Tibial artery (tissue), 4 donors: ENCODE measurements around the gene TRAF7.

Source experiments
- DNase-seq, 2 donors: peaks; one replicate each; pipeline ENCODE4 v3.0.0-alpha.2; 2019
- H3K27ac ChIP-seq, 2 donors: fragments of 200-600 bp; sonication (generic) in 1 of 2; 1 replicate in 1 of 2; 2 replicates in 1 of 2; pipeline ENCODE4 v1.5.1; 2018 to 2019; ENCODE audit warnings: mild to moderate bottlenecking in 1 of 2
- H3K27me3 ChIP-seq, 2 donors: fragments of 200-600 bp; sonication (generic) in 1 of 2; one replicate each; pipeline versions ENCODE4 v1.5.1 to v1.6.0; 2016 to 2019
- H3K36me3 ChIP-seq, 3 donors: fragments of 200-600 bp; sonication (generic) in 2 of 3; one replicate each; pipeline ENCODE4 v1.5.1; 2016 to 2019; ENCODE audit warnings: mild to moderate bottlenecking in 2 of 3
- H3K4me1 ChIP-seq, 4 donors: fragments of 200-600 bp; sonication (generic) in 2 of 4; 1 replicate in 3 of 4; 2 replicates in 1 of 4; pipeline ENCODE4 v1.5.1; 2016 to 2019
- H3K4me3 ChIP-seq, 2 donors: fragments of 200-600 bp; sonication (generic) in 1 of 2; 1 replicate in 1 of 2; 2 replicates in 1 of 2; pipeline ENCODE4 v1.5.1; 2018 to 2019; ENCODE audit warnings: mild to moderate bottlenecking in 2 of 2
- H3K9me3 ChIP-seq, 3 donors: fragments of 200-600 bp; sonication (generic) in 1 of 3; one replicate each; pipeline ENCODE4 v1.5.1; 2016 to 2019
- intact Hi-C: fragments of 100-400 bp; cut with DNase I; formaldehyde crosslinking; loops from one replicate; pipeline ENCODE4 v1.15.0; 2023; ENCODE audit warnings: low total_unique reads
- TF ChIP-seq, protein P1 (sequence below), 2 experiments: fragments of 200-600 bp in 1 of 2; fragments of 450-650 bp in 1 of 2; IDR thresholded peaks; one replicate each; pipeline ENCODE4 v1.5.1; 2017 to 2019; ENCODE audit warnings: antibody characterized with exemption in 2 of 2, mild to moderate bottlenecking in 1 of 2, moderate library complexity in 1 of 2

TRAF7 gene

DNA sequence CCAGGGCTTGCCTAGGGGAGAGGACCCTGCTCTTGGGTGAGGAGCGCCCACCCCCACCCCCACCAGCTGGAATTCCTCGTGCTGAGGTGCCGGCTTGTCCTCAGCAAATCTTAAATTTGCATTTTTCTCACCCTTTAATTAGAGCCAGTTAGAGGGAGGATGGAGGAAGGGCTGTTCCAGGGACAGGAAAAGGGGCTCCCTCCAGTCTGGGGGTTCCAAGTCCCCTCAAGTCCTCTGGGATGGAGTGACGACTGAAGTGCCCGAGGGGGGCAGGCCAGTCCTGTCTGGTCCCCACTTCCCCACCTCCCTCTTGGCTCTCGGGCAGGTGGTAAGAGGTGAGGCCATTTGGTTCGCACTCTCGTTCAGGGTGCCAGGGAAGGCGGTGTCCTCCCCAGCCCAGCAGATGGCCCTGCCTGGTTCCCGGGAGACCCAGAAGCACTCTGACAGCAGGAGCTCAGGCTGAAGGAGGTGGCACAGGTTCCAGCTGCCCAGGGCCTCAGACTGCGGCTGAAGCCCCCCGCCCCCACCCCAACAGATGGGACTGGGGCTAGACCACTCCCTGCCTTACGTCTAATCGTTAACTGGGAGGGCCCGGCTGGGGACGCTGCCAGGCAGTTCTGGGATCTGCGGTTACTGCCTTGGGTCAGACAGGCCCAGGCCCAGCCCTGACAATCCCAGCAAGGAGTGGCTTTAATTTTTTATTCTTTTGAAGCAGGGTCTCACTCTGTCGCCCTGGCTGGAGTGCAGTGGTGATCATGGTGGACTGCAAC lies 5.0 kb upstream of the TRAF7 start:
- intact Hi-C loops: no loop called here
- DNase-seq: no peak
- Histone ChIP-seq H3K4me1 (peaks cover 5 to 75% (median 53%) of the 10 kb centered on the region in 4 donors), H3K27me3 (no peaks in the 10 kb centered on the region), H3K4me3 (no peak overlapping the region), H3K27ac (no peak overlapping the region), H3K9me3 (no peaks in the 10 kb centered on the region), H3K36me3 (peaks cover 0 to 11% (median 0%) of the 10 kb centered on the region in 3 donors)
- TF ChIP-seq, protein P1, sequence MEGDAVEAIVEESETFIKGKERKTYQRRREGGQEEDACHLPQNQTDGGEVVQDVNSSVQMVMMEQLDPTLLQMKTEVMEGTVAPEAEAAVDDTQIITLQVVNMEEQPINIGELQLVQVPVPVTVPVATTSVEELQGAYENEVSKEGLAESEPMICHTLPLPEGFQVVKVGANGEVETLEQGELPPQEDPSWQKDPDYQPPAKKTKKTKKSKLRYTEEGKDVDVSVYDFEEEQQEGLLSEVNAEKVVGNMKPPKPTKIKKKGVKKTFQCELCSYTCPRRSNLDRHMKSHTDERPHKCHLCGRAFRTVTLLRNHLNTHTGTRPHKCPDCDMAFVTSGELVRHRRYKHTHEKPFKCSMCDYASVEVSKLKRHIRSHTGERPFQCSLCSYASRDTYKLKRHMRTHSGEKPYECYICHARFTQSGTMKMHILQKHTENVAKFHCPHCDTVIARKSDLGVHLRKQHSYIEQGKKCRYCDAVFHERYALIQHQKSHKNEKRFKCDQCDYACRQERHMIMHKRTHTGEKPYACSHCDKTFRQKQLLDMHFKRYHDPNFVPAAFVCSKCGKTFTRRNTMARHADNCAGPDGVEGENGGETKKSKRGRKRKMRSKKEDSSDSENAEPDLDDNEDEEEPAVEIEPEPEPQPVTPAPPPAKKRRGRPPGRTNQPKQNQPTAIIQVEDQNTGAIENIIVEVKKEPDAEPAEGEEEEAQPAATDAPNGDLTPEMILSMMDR (IDR thresholded peaks at IDR 0.05): no peak

DNA sequence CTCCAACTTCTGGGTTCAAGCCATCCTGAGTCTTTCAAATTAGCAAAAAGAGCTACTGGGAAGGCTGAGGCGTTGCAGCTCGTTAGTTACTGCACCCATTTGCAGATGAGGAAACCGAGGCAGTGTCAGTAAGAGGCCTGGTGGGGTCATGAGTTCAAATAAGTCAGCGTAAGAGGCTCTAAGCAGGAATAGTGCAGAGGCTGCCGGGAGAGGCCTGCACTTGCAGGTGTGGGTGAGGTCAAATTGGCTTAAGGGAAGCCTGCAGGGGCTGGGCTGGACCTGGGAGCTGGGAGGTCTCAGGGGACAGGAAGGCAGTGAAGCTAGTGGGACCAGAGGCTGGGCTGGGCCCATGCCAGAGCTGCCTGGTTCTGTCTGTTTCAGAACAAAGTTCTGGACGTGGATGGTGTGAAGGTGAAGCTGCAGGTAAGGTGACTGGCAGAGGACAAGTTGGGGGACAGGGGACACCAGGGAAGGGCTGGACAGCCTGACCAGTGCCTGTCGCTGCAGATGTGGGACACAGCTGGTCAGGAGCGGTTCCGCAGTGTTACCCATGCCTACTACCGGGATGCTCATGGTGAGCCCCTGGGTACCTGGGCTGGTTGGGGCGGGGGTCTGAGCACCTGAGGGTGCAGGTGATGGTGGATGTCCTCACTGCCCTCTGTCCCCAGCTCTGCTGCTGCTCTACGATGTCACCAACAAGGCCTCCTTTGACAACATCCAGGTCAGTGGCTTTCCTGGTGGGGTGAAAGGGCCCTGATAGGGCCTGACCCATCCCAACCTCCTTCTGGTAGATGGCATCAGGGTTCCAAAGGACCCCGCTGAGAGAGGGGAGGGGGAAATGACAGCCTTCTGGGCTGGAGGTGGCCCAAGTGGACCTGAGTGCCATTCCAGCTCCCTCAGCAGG lies 4.1 kb upstream of the TRAF7 start:
- TF ChIP-seq, protein P1 (IDR thresholded peaks at IDR 0.05): no peak
- Histone ChIP-seq H3K4me1 (peaks cover 5 to 81% (median 58%) of the 10 kb centered on the region in 4 donors), H3K27me3 (no peaks in the 10 kb centered on the region), H3K27ac (no peak overlapping the region), H3K9me3 (no peaks in the 10 kb centered on the region), H3K4me3 (no peak overlapping the region), H3K36me3 (peaks cover 0 to 11% (median 0%) of the 10 kb centered on the region in 3 donors)
- intact Hi-C loops: no loop called here
- DNase-seq: no peak

DNA sequence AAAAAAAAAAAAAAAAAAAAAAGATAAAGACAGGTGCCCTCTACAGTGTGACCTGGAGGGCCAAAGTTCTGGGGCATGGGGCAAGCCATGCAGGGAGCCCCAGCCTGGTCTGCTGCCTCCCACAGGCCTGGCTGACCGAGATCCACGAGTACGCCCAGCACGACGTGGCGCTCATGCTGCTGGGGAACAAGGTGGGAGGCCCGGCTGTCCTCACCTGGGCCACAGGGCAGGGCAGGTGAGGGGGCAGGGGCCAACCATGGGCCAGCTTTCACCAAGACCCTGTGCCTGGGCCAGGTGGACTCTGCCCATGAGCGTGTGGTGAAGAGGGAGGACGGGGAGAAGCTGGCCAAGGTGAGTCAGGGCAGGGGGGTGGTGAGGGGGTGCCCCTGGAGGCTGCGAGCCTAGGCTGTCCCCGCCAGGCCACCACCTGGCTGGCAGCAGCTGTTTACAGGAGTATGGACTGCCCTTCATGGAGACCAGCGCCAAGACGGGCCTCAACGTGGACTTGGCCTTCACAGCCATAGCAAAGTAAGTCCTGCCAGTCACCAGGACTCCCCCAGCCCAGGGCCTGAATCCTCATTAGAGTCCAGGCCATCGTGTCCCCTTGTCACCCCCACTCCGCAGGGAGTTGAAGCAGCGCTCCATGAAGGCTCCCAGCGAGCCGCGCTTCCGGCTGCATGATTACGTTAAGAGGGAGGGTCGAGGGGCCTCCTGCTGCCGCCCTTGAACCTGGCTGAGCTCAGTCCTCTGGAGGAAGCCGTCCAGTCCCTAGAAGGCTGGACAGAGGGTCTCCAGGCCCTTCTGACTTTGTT lies 2.7 kb upstream of the TRAF7 start:
- Histone ChIP-seq H3K27ac (peak overlapping the region; percentile 59 to 79), H3K36me3 (peaks cover 0 to 11% (median 0%) of the 10 kb centered on the region in 3 donors), H3K9me3 (no peaks in the 10 kb centered on the region), H3K27me3 (no peaks in the 10 kb centered on the region), H3K4me1 (peaks cover 5 to 90% (median 70%) of the 10 kb centered on the region in 4 donors), H3K4me3 (peak overlapping the region; percentile 71 to 78)
- intact Hi-C loops: no loop called here
- DNase-seq: no peak
- TF ChIP-seq, protein P1 (IDR thresholded peaks at IDR 0.05): no peak

DNA sequence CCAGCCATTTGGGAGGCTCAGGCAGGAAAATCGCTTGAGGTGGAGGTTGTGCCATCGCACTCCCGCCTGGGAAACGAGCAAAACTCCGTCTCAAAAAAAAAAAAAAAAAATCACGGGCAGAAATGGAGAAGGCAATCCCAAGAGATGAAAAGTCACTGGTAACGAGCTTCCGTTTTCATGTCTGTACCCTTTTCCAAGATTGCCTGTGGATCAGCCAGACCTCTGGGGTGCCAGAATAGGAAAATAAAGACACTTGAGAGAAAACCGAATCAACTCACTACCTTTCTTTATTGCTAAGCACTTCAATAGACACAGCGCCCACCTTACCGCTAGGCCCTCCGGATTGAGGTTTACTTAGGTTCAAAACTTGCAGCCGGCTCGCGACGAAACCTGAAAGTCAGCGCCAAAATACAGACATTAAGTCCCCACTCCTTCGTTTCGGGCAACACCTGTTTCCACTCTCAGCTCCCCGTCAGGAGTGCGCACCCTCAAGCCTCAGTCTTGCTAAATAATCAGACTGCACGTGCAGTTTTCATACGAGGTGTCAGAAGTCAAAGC lies 970 bp upstream of the TRAF7 start:
- DNase-seq: no peak
- H3K27me3 ChIP-seq: no peaks in the 10 kb centered on the region
- H3K4me1 ChIP-seq: peaks cover 0 to 91% (median 68%) of the 10 kb centered on the region in 4 donors
- peak overlapping the region; percentile 71 to 78 for H3K4me3 ChIP-seq
- TF ChIP-seq, protein P1 (IDR thresholded peaks at IDR 0.05): no peak
- H3K36me3 ChIP-seq: peaks cover 0 to 11% (median 0%) of the 10 kb centered on the region in 3 donors
- intact Hi-C loops: no loop called here
- H3K9me3 ChIP-seq: no peaks in the 10 kb centered on the region
- peak overlapping the region; percentile 72 to 79 for H3K27ac ChIP-seq
